HepG2 (cell line): Measurements from ENCODE around the gene CUL9. TPM values are rescaled to one million over a fixed set of nuclear protein-coding genes. Genes with fewer than 3 reads are reported as not detected.

Source experiments
- ATAC-seq: fragments of 200-7000 bp; cut with Tn5 transposase; 3 replicates; pipeline ENCODE4 v1.9.1; 2020; ENCODE audit warnings: mild to moderate bottlenecking, moderate library complexity
- BruUV-seq: library from RNA; stranded (reverse); fragments of 400-500 nt; replicated peaks from 2 replicates; lab custom pipeline; 2021; lab: Mats Ljungman, UMichigan
- CTCF ChIA-PET: fragments of 300-600 bp; formaldehyde crosslinking; extraction: SDS; loops from one replicate; lab custom pipeline; 2021; ENCODE audit warnings: low total read pairs, inconsistent platforms, low intra/inter-chr PET ratio; lab: Yijun Ruan, JAX
- POLR2A ChIA-PET: fragments of 350-600 bp; sonication (Branson Sonifier 250); formaldehyde crosslinking; loops from one replicate; lab custom pipeline; 2020; ENCODE audit warnings: antibody characterized with exemption, inconsistent platforms; lab: Yijun Ruan, JAX
- DNase-seq: peaks from one replicate; pipeline ENCODE4 v3.0.0-alpha.2; 2015; ENCODE audit warnings: low spot score
- FAIRE-seq: peaks from 3 replicates; lab custom pipeline; 2011; peaks lifted over from hg19 to GRCh38; lab: Jason Lieb, UNC
- H2AFZ ChIP-seq: one replicate; pipeline ENCODE4 v1.6.1; 2011; ENCODE audit warnings: low read length, inconsistent platforms
- H3K27ac ChIP-seq: fragments of 300-600 bp; 3 replicates; pipeline ENCODE4 v1.8.0; 2011; ENCODE audit warnings: mixed run types, mild to moderate bottlenecking, mixed read lengths, low read length, inconsistent platforms; ENCODE audit not compliant: insufficient read depth; ENCODE audit errors: extremely low read length
- H3K27me3 ChIP-seq, 2 experiments: fragments of 200-600 bp in 1 of 2; 2 replicates in 1 of 2; 3 replicates in 1 of 2; pipeline versions ENCODE4 v1.6.0 to v1.8.0; 2011; ENCODE audit warnings: low read length in 2 of 2, mild to moderate bottlenecking in 2 of 2, moderate library complexity in 2 of 2, inconsistent platforms in 1 of 2; ENCODE audit not compliant: insufficient read depth in 2 of 2, control insufficient read depth in 1 of 2
- H3K36me3 ChIP-seq, 2 experiments: fragments of 200-600 bp in 1 of 2; replicated peaks in 1 of 2; 2 replicates in 1 of 2; 3 replicates in 1 of 2; pipeline versions ENCODE4 v1.5.1 to v1.8.0; 2011; ENCODE audit warnings: low read length in 2 of 2, inconsistent platforms in 1 of 2; ENCODE audit not compliant: insufficient read depth in 2 of 2, control insufficient read depth in 1 of 2
- H3K4me1 ChIP-seq: 2 replicates; pipeline ENCODE4 v1.5.1; 2012; ENCODE audit warnings: low read length, inconsistent platforms; ENCODE audit not compliant: insufficient read depth
- H3K4me2 ChIP-seq: 2 replicates; pipeline ENCODE4 v1.6.0; 2011; ENCODE audit warnings: low read depth, low read length, inconsistent platforms
- H3K4me3 ChIP-seq, 3 experiments: fragments of 200-600 bp in 1 of 3; sonication (generic), shearing (Covaris generic) in 1 of 3; replicated peaks in 1 of 3; 2 replicates each; pipeline ENCODE4 v1.5.1; 2011 to 2016; ENCODE audit warnings: low read length in 3 of 3, inconsistent platforms in 2 of 3, low read depth in 2 of 3, mild to moderate bottlenecking in 2 of 3, control low read depth in 1 of 3, mixed read lengths in 1 of 3; ENCODE audit not compliant: insufficient read depth in 1 of 3
- H3K79me2 ChIP-seq: one replicate; pipeline ENCODE4 v1.6.1; 2011; ENCODE audit warnings: low read length, inconsistent platforms; ENCODE audit not compliant: insufficient read depth
- H3K9ac ChIP-seq: 2 replicates; pipeline ENCODE4 v1.6.0; 2011; ENCODE audit warnings: mild to moderate bottlenecking, low read depth, low read length, inconsistent platforms; ENCODE audit not compliant: insufficient read depth
- H3K9me3 ChIP-seq: 2 replicates; pipeline ENCODE4 v1.5.1; 2012; ENCODE audit warnings: mild to moderate bottlenecking, low read length
- H4K20me1 ChIP-seq: 2 replicates; pipeline ENCODE4 v1.6.0; 2011; ENCODE audit warnings: inconsistent platforms, mild to moderate bottlenecking, low read length, moderate library complexity; ENCODE audit not compliant: insufficient read depth
- EZH2 ChIP-seq: conservative IDR thresholded peaks from 2 replicates; pipeline ENCODE4 v1.6.1; 2012; ENCODE audit warnings: mild to moderate bottlenecking, low read depth, low read length, moderate library complexity
- HOXA9 ChIP-seq: sonication (generic); formaldehyde crosslinking; IDR thresholded peaks from 2 replicates; pipeline ENCODE4 v1.8.1; 2022; ENCODE audit warnings: missing genetic modification reagents, mild to moderate bottlenecking, moderate library complexity, borderline replicate concordance
- KDM3A ChIP-seq: IDR thresholded peaks from 2 replicates; pipeline ENCODE4 v1.6.1; 2018; ENCODE audit warnings: low read depth, missing compliant biosample characterization
- KDM5B ChIP-seq: sonication (generic); formaldehyde crosslinking; IDR thresholded peaks from 2 replicates; pipeline ENCODE4 v1.4.0; 2020; ENCODE audit warnings: missing genetic modification reagents, mild to moderate bottlenecking, borderline replicate concordance
- TBX3 ChIP-seq: fragments of 450-650 bp; IDR thresholded peaks from 2 replicates; pipeline ENCODE4 v1.6.1; 2017; ENCODE audit warnings: antibody characterized with exemption, mild to moderate bottlenecking, inconsistent platforms, borderline replicate concordance
- TRIM24 ChIP-seq: sonication (generic); formaldehyde crosslinking; IDR thresholded peaks from 2 replicates; pipeline ENCODE4 v1.8.0; 2022; ENCODE audit warnings: mild to moderate bottlenecking, missing genetic modification reagents
- ZC3H4 ChIP-seq: sonication (generic); formaldehyde crosslinking; IDR thresholded peaks from 2 replicates; pipeline ENCODE4 v1.4.0; 2020; ENCODE audit warnings: missing genetic modification reagents, borderline replicate concordance
- ZNF143 ChIP-seq: sonication (generic); formaldehyde crosslinking; IDR thresholded peaks from 2 replicates; pipeline ENCODE4 v1.4.0; 2020; ENCODE audit warnings: missing genetic modification reagents
- ZNF207 ChIP-seq: fragments of 450-650 bp; IDR thresholded peaks from 2 replicates; pipeline ENCODE4 v1.6.1; 2016; ENCODE audit warnings: antibody characterized with exemption, borderline replicate concordance
- ZNF264 ChIP-seq: sonication (generic); formaldehyde crosslinking; IDR thresholded peaks from 2 replicates; pipeline ENCODE4 v1.4.0; 2020; ENCODE audit warnings: missing genetic modification reagents
- ZNF598 ChIP-seq: sonication (generic); formaldehyde crosslinking; IDR thresholded peaks from 2 replicates; pipeline ENCODE4 v1.5.1; 2020; ENCODE audit warnings: mild to moderate bottlenecking, missing genetic modification reagents, borderline replicate concordance
- ZNF883 ChIP-seq: sonication (generic); formaldehyde crosslinking; IDR thresholded peaks from 2 replicates; pipeline ENCODE4 v1.5.1; 2020; ENCODE audit warnings: mild to moderate bottlenecking, missing genetic modification reagents; ENCODE audit errors: not compliant biosample characterization
- ZSCAN12 ChIP-seq: sonication (generic); formaldehyde crosslinking; IDR thresholded peaks from 2 replicates; pipeline ENCODE4 v1.9.0; 2021; ENCODE audit warnings: mild to moderate bottlenecking, missing genetic modification reagents
- WGBS: methylation state at CpG from one replicate; pipeline ENCODE4 v1.1.6; 2017; ENCODE audit warnings: low lambda C conversion rate; 5-methylcytosine and 5-hydroxymethylcytosine counted together
- in situ Hi-C: cut with HindIII; loops from 2 replicates; pipeline ENCODE4 v1.10.0; 2017; ENCODE audit warnings: low pct_unique_long_range_greater_than_20kb; ENCODE audit not compliant: extremely low pct_ligation_motif_present
- intact Hi-C: fragments of 100-400 bp; cut with micrococcal nuclease; formaldehyde crosslinking; loops from one replicate; pipeline ENCODE4 v1.10.0; 2022; ENCODE audit not compliant: unreplicated experiment
- polyA plus RNA-seq, 8 experiments: library from polyadenylated mRNA; depleted of rRNA in 3 of 8; stranded (reverse) in 7 of 8; unstranded in 1 of 8; fragments of >200 nt; fragmentation: Illumina TruSeq in 4 of 8; extraction: Trizol in 4 of 8; gene quantifications; 2 replicates each; pipeline versions ENCODE4 v1.2.1 to v1.2.3, GENCODE V29; 2011 to 2016; ENCODE audit warnings: low read depth in 4 of 8, missing spikeins in 1 of 8, mixed read lengths in 1 of 8; ENCODE audit not compliant: insufficient read depth in 1 of 8
- total RNA-seq, 5 experiments: library from RNA; depleted of rRNA; stranded (reverse); fragments of >200 nt; fragmentation: Illumina TruSeq; extraction: Trizol; gene quantifications; 2 replicates each; pipeline ENCODE4 v1.2.3, GENCODE V29; 2016; ENCODE audit warnings: low read depth in 1 of 5
- TF ChIP-seq, protein P1 (sequence below): sonication (generic); formaldehyde crosslinking; IDR thresholded peaks from 2 replicates; pipeline ENCODE4 v1.9.0; 2021; ENCODE audit warnings: missing genetic modification reagents, borderline replicate concordance
- TF ChIP-seq, protein P2 (sequence below): sonication (generic); formaldehyde crosslinking; IDR thresholded peaks from 2 replicates; pipeline ENCODE4 v1.4.0; 2020; ENCODE audit warnings: missing genetic modification reagents, borderline replicate concordance

Gene CUL9
- total and polyA plus RNA-seq, 2 of the 13 experiments (the other 11 are each of a cell fraction or from before 2014, with no cell fraction given): 11.4 to 13.7 TPM

- Histone ChIP-seq H3K9me3 (no peaks in the 10 kb centered on the region), H4K20me1 (no peaks in the 10 kb centered on the region), H3K79me2 (no peaks in the 10 kb centered on the region), H3K27me3 (no peaks in the 10 kb centered on the region), H3K9ac (no peak overlapping the region), H3K27ac (no peak overlapping the region), H3K4me3 (no peak overlapping the region), H2AFZ (no peak overlapping the region), H3K4me1 (peaks cover 14% of the 10 kb centered on the region), H3K4me2 (no peak overlapping the region), H3K36me3 (peaks cover 6 to 7% of the 10 kb centered on the region in 2 experiments; a peak in 3 of 5 replicates)
- TF ChIP-seq, protein P1, sequence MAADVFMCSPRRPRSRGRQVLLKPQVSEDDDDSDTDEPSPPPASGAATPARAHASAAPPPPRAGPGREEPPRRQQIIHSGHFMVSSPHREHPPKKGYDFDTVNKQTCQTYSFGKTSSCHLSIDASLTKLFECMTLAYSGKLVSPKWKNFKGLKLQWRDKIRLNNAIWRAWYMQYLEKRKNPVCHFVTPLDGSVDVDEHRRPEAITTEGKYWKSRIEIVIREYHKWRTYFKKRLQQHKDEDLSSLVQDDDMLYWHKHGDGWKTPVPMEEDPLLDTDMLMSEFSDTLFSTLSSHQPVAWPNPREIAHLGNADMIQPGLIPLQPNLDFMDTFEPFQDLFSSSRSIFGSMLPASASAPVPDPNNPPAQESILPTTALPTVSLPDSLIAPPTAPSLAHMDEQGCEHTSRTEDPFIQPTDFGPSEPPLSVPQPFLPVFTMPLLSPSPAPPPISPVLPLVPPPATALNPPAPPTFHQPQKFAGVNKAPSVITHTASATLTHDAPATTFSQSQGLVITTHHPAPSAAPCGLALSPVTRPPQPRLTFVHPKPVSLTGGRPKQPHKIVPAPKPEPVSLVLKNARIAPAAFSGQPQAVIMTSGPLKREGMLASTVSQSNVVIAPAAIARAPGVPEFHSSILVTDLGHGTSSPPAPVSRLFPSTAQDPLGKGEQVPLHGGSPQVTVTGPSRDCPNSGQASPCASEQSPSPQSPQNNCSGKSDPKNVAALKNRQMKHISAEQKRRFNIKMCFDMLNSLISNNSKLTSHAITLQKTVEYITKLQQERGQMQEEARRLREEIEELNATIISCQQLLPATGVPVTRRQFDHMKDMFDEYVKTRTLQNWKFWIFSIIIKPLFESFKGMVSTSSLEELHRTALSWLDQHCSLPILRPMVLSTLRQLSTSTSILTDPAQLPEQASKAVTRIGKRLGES (CRISPR knock-in tag): no peak
- TF ChIP-seq, protein P2, sequence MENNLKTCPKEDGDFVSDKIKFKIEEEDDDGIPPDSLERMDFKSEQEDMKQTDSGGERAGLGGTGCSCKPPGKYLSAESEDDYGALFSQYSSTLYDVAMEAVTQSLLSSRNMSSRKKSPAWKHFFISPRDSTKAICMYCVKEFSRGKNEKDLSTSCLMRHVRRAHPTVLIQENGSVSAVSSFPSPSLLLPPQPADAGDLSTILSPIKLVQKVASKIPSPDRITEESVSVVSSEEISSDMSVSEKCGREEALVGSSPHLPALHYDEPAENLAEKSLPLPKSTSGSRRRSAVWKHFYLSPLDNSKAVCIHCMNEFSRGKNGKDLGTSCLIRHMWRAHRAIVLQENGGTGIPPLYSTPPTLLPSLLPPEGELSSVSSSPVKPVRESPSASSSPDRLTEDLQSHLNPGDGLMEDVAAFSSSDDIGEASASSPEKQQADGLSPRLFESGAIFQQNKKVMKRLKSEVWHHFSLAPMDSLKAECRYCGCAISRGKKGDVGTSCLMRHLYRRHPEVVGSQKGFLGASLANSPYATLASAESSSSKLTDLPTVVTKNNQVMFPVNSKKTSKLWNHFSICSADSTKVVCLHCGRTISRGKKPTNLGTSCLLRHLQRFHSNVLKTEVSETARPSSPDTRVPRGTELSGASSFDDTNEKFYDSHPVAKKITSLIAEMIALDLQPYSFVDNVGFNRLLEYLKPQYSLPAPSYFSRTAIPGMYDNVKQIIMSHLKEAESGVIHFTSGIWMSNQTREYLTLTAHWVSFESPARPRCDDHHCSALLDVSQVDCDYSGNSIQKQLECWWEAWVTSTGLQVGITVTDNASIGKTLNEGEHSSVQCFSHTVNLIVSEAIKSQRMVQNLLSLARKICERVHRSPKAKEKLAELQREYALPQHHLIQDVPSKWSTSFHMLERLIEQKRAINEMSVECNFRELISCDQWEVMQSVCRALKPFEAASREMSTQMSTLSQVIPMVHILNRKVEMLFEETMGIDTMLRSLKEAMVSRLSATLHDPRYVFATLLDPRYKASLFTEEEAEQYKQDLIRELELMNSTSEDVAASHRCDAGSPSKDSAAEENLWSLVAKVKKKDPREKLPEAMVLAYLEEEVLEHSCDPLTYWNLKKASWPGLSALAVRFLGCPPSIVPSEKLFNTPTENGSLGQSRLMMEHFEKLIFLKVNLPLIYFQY: no peak
- TF ChIP-seq TBX3 (no peak), ZNF264 (CRISPR knock-in tag) (no peak), TRIM24 (CRISPR knock-in tag) (no peak), EZH2 (no peak), ZNF598 (CRISPR knock-in tag) (no peak), ZNF143 (no peak), KDM5B (CRISPR knock-in tag) (no peak), HOXA9 (CRISPR knock-in tag) (no peak), ZSCAN12 (CRISPR knock-in tag) (no peak), ZNF883 (CRISPR knock-in tag) (no peak), KDM3A (CRISPR knock-in tag) (no peak), ZC3H4 (CRISPR knock-in tag) (no peak), ZNF207 (no peak)
- FAIRE-seq (no peak), DNase-seq (no peak), ATAC-seq (no peak)
- CTCF ChIA-PET: no interaction called here
- WGBS: 89% methylated on average over 7 of the region's 7 CpGs
- no TSS peak for BruUV-seq
- in situ Hi-C loops: no loop called here
- POLR2A ChIA-PET: no interaction called here
- intact Hi-C loops: no loop called here
These were observed 5.8 kb downstream of the CUL9 start for GRCh38 chr6:43187821-43188220.
